Activated T-cell treated with anti-CD3 and anti-CD28 coated beads, Interleukin-2, amount 50 U/mL, for 1 hour (primary cell): ENCODE results near the gene EME2.
A peak's percentile ranks its signal among the peaks of the same experiment; 100 is the strongest.

Experiments used
- DNase-seq: peaks from one replicate; pipeline ENCODE4 v3.0.0-alpha.2; 2020

The EME2 gene

GRCh38 chr16:1779741-1780676 lies 7.4 kb downstream of the EME2 start:
- DNase-seq: no peak

- DNase-seq: no peak
Measured at GRCh38 chr16:1780677-1781072, 8.1 kb downstream of the EME2 start.

- no peak for DNase-seq
Measured at GRCh38 chr16:1781254-1781653, 8.6 kb downstream of the EME2 start.

GRCh38 chr16:1781758-1782407 lies 9.3 kb downstream of the EME2 start:
- no peak for DNase-seq

GRCh38 chr16:1782408-1783264 lies 10.0 kb downstream of the EME2 start, which contains the start of the genes NUBP2 and SPSB3:
NUBP2 (plus strand) TSS chr16:1782960; CDS start chr16:1783021, 61 bp downstream.
SPSB3 (minus strand) TSS chr16:1782571; CDS start chr16:1781483, 1,088 bp downstream.
- peak; percentile 92 for DNase-seq

- no peak for DNase-seq
Measured at GRCh38 chr16:1784977-1785845, 12.6 kb downstream of the EME2 start.

GRCh38 chr16:1785846-1786170 lies 13.2 kb downstream of the EME2 start:
- DNase-seq: no peak

GRCh38 chr16:1786242-1787055 lies 13.8 kb downstream of the EME2 start:
- DNase-seq: no peak

GRCh38 chr16:1787056-1787321 lies 14.4 kb downstream of the EME2 start:
- DNase-seq: no peak

- DNase-seq: no peak
Measured at GRCh38 chr16:1787322-1788094, 14.9 kb downstream of the EME2 start.

GRCh38 chr16:1788095-1788707 lies 15.6 kb downstream of the EME2 start:
- DNase-seq: no peak

- DNase-seq: no peak
Measured at GRCh38 chr16:1788708-1789100, 16.1 kb downstream of the EME2 start.

GRCh38 chr16:1789643-1790045 lies 17.0 kb downstream of the EME2 start:
- DNase-seq: peak; percentile 18

GRCh38 chr16:1790261-1790610 lies 17.6 kb downstream of the EME2 start:
- DNase-seq: no peak

GRCh38 chr16:1790611-1791255 lies 18.1 kb downstream of the EME2 start:
- peak; percentile 17 for DNase-seq

GRCh38 chr16:1791256-1791942 lies 18.8 kb downstream of the EME2 start:
- peak; percentile 17 for DNase-seq

GRCh38 chr16:1791943-1792812 lies 19.6 kb downstream of the EME2 start:
- no peak for DNase-seq
